CD4-positive, alpha-beta T cell (primary cell): Measurements from ENCODE around the gene PARP12. TPM values are rescaled to one million over a fixed set of nuclear protein-coding genes. Genes with fewer than 3 reads are reported as not detected.

ENCODE experiments used
- ATAC-seq: fragments of 200-7000 bp; cut with Tn5 transposase; one replicate; pipeline ENCODE4 v1.10.0; 2022; ENCODE audit warnings: mild to moderate bottlenecking; ENCODE audit not compliant: poor library complexity
- CTCF ChIA-PET: fragments of 350-600 bp; sonication (Branson Sonifier 250); formaldehyde crosslinking; loops from one replicate; lab custom pipeline; 2021; ENCODE audit warnings: antibody characterized with exemption, inconsistent platforms; lab: Charles Lee
- POLR2A ChIA-PET: fragments of 350-600 bp; sonication (Branson Sonifier 250); formaldehyde crosslinking; loops from one replicate; lab custom pipeline; 2021; ENCODE audit warnings: antibody characterized with exemption, inconsistent platforms; lab: Charles Lee
- DNase-seq, 14 experiments: peaks; one replicate each; pipeline ENCODE4 v3.0.0-alpha.2; 2013 to 2020; ENCODE audit warnings: mixed read lengths in 2 of 14
- H3K27ac ChIP-seq, 2 donors: one replicate each; pipeline versions ENCODE4 v1.5.1 to v1.7.0; 2013; ENCODE audit warnings: low read length in 2 of 2, low read depth in 1 of 2, mild to moderate bottlenecking in 1 of 2
- H3K27me3 ChIP-seq, 2 experiments: 1 replicate in 1 of 2; 2 replicates in 1 of 2; pipeline versions ENCODE4 v1.6.1 to v1.7.0; 2013; ENCODE audit warnings: low read length in 2 of 2, control low read depth in 1 of 2, mild to moderate bottlenecking in 1 of 2, moderate library complexity in 1 of 2; ENCODE audit not compliant: insufficient read depth in 2 of 2, control insufficient read depth in 1 of 2
- H3K36me3 ChIP-seq: one replicate; pipeline ENCODE4 v1.6.1; 2013; ENCODE audit warnings: low read length, control low read depth; ENCODE audit not compliant: insufficient read depth
- H3K4me1 ChIP-seq: one replicate; pipeline ENCODE4 v1.6.1; 2013; ENCODE audit warnings: low read length, control low read depth; ENCODE audit not compliant: insufficient read depth
- H3K4me3 ChIP-seq: one replicate; pipeline ENCODE4 v1.5.1; 2013; ENCODE audit warnings: mild to moderate bottlenecking, low read length, moderate library complexity
- H3K9me3 ChIP-seq, 2 experiments: 1 replicate in 1 of 2; 2 replicates in 1 of 2; pipeline versions ENCODE4 v1.6.1 to v1.7.0; 2013; ENCODE audit warnings: low read length in 2 of 2, mild to moderate bottlenecking in 2 of 2, control low read depth in 1 of 2, moderate library complexity in 1 of 2; ENCODE audit not compliant: control insufficient read depth in 1 of 2, insufficient read depth in 1 of 2
- H3K27ac Mint-ChIP-seq: one replicate; pipeline ENCODE4 v1.8.0; 2020; ENCODE audit warnings: mixed read lengths
- H3K27me3 Mint-ChIP-seq: one replicate; pipeline ENCODE4 v1.8.0; 2021; ENCODE audit warnings: mixed read lengths
- H3K36me3 Mint-ChIP-seq: one replicate; pipeline ENCODE4 v1.8.0; 2021; ENCODE audit warnings: low read depth, mixed read lengths
- H3K4me1 Mint-ChIP-seq: one replicate; pipeline ENCODE4 v1.8.0; 2021; ENCODE audit warnings: low read depth, mixed read lengths
- H3K4me3 Mint-ChIP-seq: one replicate; pipeline ENCODE4 v1.8.0; 2020; ENCODE audit warnings: mild to moderate bottlenecking, mixed read lengths
- H3K9me3 Mint-ChIP-seq: one replicate; pipeline ENCODE4 v1.8.0; 2020; ENCODE audit warnings: mixed read lengths
- intact Hi-C, 2 experiments: fragments of 100-400 bp; cut with DNase I in 1 of 2; cut with micrococcal nuclease in 1 of 2; formaldehyde crosslinking; loops; one replicate each; pipeline versions ENCODE4 v1.15.1 to v1.9.0; 2023 to 2025; cut with DNase I, micrococcal nuclease
- total RNA-seq, 174 experiments: library from RNA in 2 of 174; stranded (reverse) in 2 of 174; gene quantifications; one replicate each; pipeline ENCODE4 v1.2.3 and lab custom pipeline; 2021 to 2026
- TF ChIP-seq, protein P1 (sequence below): fragments of 200-600 bp; IDR thresholded peaks from one replicate; pipeline ENCODE4 v1.8.0; 2022; ENCODE audit warnings: antibody characterized with exemption, mild to moderate bottlenecking

Gene PARP12
- total RNA-seq, 2 experiments from 2014 or later, result 76.7 to 78.5 TPM

DNA sequence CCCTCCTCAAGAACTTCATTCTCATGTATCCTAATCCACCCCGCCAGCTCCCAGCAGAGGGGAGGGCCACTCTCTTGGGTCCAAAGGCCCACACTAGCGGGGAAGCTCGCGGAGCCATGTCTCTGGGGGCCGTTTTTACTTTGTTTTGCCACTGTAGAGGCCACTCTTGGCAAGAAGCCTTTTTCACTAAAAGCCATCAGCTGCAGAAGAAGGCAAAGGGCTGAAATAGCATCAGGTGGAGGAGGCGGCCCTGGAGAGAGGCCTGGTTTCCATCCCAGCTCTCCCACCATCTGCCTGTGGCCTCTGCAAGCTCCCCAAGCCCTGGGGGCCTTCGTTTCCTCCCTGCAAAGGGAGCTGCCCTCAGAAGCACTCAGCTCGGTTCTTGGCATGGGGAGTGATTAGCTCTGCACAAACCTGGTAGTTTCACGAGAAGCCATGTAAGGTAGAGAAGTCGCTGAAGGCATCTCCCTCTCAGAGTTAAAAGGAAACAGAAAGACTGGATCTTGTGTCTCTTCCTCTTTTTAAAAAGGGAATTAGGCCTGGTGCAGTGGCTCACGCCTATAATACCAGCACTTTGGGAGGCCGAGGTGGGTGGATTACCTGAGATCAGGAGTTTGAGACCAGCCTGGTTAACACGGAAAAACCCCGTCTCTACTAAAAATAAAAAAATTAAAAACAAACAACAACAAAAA, 70.3 kb downstream of the PARP12 start:
- H3K9me3 Mint-ChIP-seq, result no peaks in the 10 kb centered on the region
- Histone ChIP-seq H3K9me3 (no peaks in the 10 kb centered on the region), H3K27me3 (no peaks in the 10 kb centered on the region), H3K36me3 (no peaks in the 10 kb centered on the region), H3K27ac (no peak overlapping the region), H3K4me3 (no peak overlapping the region), H3K4me1 (no peaks in the 10 kb centered on the region)
- H3K27ac Mint-ChIP-seq, result no peak overlapping the region
- TF ChIP-seq, protein P1, sequence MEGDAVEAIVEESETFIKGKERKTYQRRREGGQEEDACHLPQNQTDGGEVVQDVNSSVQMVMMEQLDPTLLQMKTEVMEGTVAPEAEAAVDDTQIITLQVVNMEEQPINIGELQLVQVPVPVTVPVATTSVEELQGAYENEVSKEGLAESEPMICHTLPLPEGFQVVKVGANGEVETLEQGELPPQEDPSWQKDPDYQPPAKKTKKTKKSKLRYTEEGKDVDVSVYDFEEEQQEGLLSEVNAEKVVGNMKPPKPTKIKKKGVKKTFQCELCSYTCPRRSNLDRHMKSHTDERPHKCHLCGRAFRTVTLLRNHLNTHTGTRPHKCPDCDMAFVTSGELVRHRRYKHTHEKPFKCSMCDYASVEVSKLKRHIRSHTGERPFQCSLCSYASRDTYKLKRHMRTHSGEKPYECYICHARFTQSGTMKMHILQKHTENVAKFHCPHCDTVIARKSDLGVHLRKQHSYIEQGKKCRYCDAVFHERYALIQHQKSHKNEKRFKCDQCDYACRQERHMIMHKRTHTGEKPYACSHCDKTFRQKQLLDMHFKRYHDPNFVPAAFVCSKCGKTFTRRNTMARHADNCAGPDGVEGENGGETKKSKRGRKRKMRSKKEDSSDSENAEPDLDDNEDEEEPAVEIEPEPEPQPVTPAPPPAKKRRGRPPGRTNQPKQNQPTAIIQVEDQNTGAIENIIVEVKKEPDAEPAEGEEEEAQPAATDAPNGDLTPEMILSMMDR, result no peak
- no peaks in the 10 kb centered on the region for H3K36me3 Mint-ChIP-seq
- DNase-seq, result no peak
- POLR2A ChIA-PET, result no interaction called here
- no peak overlapping the region for H3K4me3 Mint-ChIP-seq
- CTCF ChIA-PET, result no interaction called here
- no peak for ATAC-seq
- no peaks in the 10 kb centered on the region for H3K4me1 Mint-ChIP-seq
- intact Hi-C loops, result no loop called here
- no peaks in the 10 kb centered on the region for H3K27me3 Mint-ChIP-seq

DNA sequence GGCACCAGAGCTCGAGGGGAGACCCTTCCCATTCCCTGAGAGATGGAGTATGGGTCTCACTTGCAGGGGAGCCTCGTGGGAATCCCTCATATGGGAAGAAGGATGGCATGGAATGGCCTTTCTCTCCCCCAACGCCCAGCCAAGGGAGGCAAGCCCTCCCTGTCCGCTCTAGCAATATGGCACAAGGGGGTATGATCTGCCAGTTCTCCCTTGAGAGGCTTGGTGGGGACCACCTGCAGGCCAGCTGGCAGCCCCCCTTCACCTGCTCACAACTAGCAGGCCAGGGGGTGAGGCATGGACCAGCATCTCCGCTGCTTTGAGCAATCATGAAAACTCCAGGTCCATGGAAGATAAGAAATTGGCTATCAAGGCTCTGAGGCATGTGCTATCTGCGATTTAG, 70.8 kb downstream of the PARP12 start:
- ChIA-PET POLR2A (no interaction called here), CTCF (no interaction called here)
- no peaks in the 10 kb centered on the region for H3K27me3 Mint-ChIP-seq
- no peaks in the 10 kb centered on the region for H3K9me3 Mint-ChIP-seq
- H3K36me3 Mint-ChIP-seq, result no peaks in the 10 kb centered on the region
- H3K4me3 Mint-ChIP-seq, result no peak overlapping the region
- no peaks in the 10 kb centered on the region for H3K4me1 Mint-ChIP-seq
- H3K36me3 ChIP-seq, result no peaks in the 10 kb centered on the region
- no peak overlapping the region for H3K4me3 ChIP-seq
- ATAC-seq (no peak), DNase-seq (no peak)
- no peaks in the 10 kb centered on the region for H3K27me3 ChIP-seq
- no peaks in the 10 kb centered on the region for H3K9me3 ChIP-seq
- H3K27ac Mint-ChIP-seq, result no peak overlapping the region
- TF ChIP-seq, protein P1, result no peak
- no peak overlapping the region for H3K27ac ChIP-seq
- no peaks in the 10 kb centered on the region for H3K4me1 ChIP-seq
- intact Hi-C loops, result no loop called here

DNA sequence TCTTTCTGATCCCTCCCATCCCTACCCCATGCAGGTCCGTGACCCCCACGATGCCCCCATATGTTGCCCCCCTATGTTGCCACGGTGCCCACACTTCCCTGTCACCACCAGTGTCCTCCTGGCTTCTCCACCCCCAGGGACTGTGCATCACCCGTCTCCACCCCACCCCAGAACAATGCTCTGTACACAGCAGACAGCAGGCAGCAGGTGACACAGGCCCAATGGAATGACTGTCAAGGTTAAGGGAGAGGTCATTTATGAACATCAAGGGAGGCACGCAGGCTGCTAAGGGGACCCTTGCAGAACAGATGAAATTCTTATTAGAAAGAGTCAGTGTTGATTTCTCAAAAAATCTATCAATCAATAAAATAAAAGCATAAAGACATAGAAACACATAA, 71.5 kb downstream of the PARP12 start:
- no peaks in the 10 kb centered on the region for H3K9me3 Mint-ChIP-seq
- no peaks in the 10 kb centered on the region for H3K4me1 Mint-ChIP-seq
- H3K4me3 Mint-ChIP-seq, result no peak overlapping the region
- DNase-seq, result no peak
- H3K9me3 ChIP-seq, result no peaks in the 10 kb centered on the region
- H3K27me3 Mint-ChIP-seq, result no peaks in the 10 kb centered on the region
- ChIA-PET POLR2A (no interaction called here), CTCF (no interaction called here)
- no peak for ATAC-seq
- TF ChIP-seq, protein P1, result no peak
- no peaks in the 10 kb centered on the region for H3K27me3 ChIP-seq
- no peak overlapping the region for H3K27ac Mint-ChIP-seq
- no peaks in the 10 kb centered on the region for H3K4me1 ChIP-seq
- H3K4me3 ChIP-seq, result no peak overlapping the region
- intact Hi-C loops, result no loop called here
- no peaks in the 10 kb centered on the region for H3K36me3 ChIP-seq
- no peaks in the 10 kb centered on the region for H3K36me3 Mint-ChIP-seq
- no peak overlapping the region for H3K27ac ChIP-seq
